ENCODE data around the gene ATG2B.

- TF ChIP-seq, protein P1, sequence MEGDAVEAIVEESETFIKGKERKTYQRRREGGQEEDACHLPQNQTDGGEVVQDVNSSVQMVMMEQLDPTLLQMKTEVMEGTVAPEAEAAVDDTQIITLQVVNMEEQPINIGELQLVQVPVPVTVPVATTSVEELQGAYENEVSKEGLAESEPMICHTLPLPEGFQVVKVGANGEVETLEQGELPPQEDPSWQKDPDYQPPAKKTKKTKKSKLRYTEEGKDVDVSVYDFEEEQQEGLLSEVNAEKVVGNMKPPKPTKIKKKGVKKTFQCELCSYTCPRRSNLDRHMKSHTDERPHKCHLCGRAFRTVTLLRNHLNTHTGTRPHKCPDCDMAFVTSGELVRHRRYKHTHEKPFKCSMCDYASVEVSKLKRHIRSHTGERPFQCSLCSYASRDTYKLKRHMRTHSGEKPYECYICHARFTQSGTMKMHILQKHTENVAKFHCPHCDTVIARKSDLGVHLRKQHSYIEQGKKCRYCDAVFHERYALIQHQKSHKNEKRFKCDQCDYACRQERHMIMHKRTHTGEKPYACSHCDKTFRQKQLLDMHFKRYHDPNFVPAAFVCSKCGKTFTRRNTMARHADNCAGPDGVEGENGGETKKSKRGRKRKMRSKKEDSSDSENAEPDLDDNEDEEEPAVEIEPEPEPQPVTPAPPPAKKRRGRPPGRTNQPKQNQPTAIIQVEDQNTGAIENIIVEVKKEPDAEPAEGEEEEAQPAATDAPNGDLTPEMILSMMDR (conservative IDR thresholded peaks at IDR 0.05; ENCODE audit: low read depth, low read length) = no peak
- no peak for TF ChIP-seq EZH2 (IDR thresholded peaks at IDR 0.05; ENCODE audit: low read length, unreplicated experiment)
These were observed 47.0 kb upstream of the ATG2B start for GRCh38 chr14:96410119-96410518.
